Tibial nerve (tissue), 4 donors: Measurements from ENCODE around the gene MED12.

Source experiments
- CTCF ChIP-seq, 5 experiments: fragments of 200-600 bp in 3 of 5; fragments of 450-650 bp in 2 of 5; sonication (generic) in 3 of 5; IDR thresholded peaks; one replicate each; pipeline ENCODE4 v1.5.1; 2016 to 2019; ENCODE audit warnings: antibody characterized with exemption in 5 of 5, mild to moderate bottlenecking in 3 of 5, moderate library complexity in 2 of 5
- EP300 ChIP-seq, 2 donors: sonication (generic); formaldehyde crosslinking; IDR thresholded peaks; one replicate each; pipeline ENCODE4 v1.6.1; 2017; ENCODE audit warnings: antibody characterized with exemption in 2 of 2, mild to moderate bottlenecking in 1 of 2
- POLR2A ChIP-seq, 2 donors: fragments of 450-650 bp; IDR thresholded peaks; one replicate each; pipeline ENCODE4 v1.6.1; 2017; ENCODE audit warnings: antibody characterized with exemption in 2 of 2, mild to moderate bottlenecking in 2 of 2, moderate library complexity in 2 of 2

GRCh38 chrX:71144651-71145050 lies 26.3 kb downstream of the MED12 start, which contains the start of gene NLGN3:
- TF ChIP-seq CTCF (IDR thresholded peaks at IDR 0.05) (no peak), POLR2A (IDR thresholded peaks at IDR 0.05) (no peak), EP300 (IDR thresholded peaks at IDR 0.05) (peak in 1 of 2 donors; percentile 24)
